HepG2 (cell line): ENCODE data around the gene GMPR. TPM values are rescaled to one million over a fixed set of nuclear protein-coding genes. Genes with fewer than 3 reads are reported as not detected.

Experiments
- ATF3 ChIP-seq: sonication (generic); formaldehyde crosslinking; IDR thresholded peaks from 2 replicates; pipeline ENCODE4 v1.4.0; 2020; ENCODE audit warnings: missing genetic modification reagents
- BHLHE40 ChIP-seq: IDR thresholded peaks from 2 replicates; pipeline ENCODE4 v1.6.1; 2011; ENCODE audit warnings: low read length, improper control_type of control experiment
- CTCF ChIP-seq: sonication (generic); formaldehyde crosslinking; IDR thresholded peaks from 2 replicates; pipeline ENCODE4 v1.5.0; 2020; ENCODE audit warnings: mild to moderate bottlenecking, missing genetic modification reagents, moderate library complexity
- FOXO1 ChIP-seq: sonication (generic); formaldehyde crosslinking; IDR thresholded peaks from 2 replicates; pipeline ENCODE4 v1.4.0; 2020; ENCODE audit warnings: missing genetic modification reagents
- FOXP4 ChIP-seq: sonication (generic); formaldehyde crosslinking; IDR thresholded peaks from 2 replicates; pipeline ENCODE4 v1.4.0; 2020; ENCODE audit warnings: missing genetic modification reagents
- LBX2 ChIP-seq: sonication (generic); formaldehyde crosslinking; IDR thresholded peaks from 2 replicates; pipeline ENCODE4 v1.5.0; 2020; ENCODE audit warnings: missing genetic modification reagents, mild to moderate bottlenecking, borderline replicate concordance
- THRA ChIP-seq: sonication (generic); formaldehyde crosslinking; IDR thresholded peaks from 2 replicates; pipeline ENCODE4 v1.4.0; 2020; ENCODE audit warnings: missing genetic modification reagents, borderline replicate concordance
- ZFY ChIP-seq: sonication (generic); formaldehyde crosslinking; IDR thresholded peaks from 2 replicates; pipeline ENCODE4 v1.4.0; 2020; ENCODE audit warnings: missing genetic modification reagents
- ZNF10 ChIP-seq: sonication (generic); formaldehyde crosslinking; IDR thresholded peaks from 2 replicates; pipeline ENCODE4 v1.4.0; 2020; ENCODE audit warnings: mild to moderate bottlenecking, low read depth, missing genetic modification reagents, borderline replicate concordance
- polyA plus RNA-seq, 8 experiments: library from polyadenylated mRNA; depleted of rRNA in 3 of 8; stranded (reverse) in 7 of 8; unstranded in 1 of 8; fragments of >200 nt; fragmentation: Illumina TruSeq in 4 of 8; extraction: Trizol in 4 of 8; gene quantifications; 2 replicates each; pipeline versions ENCODE4 v1.2.1 to v1.2.3, GENCODE V29; 2011 to 2016; ENCODE audit warnings: low read depth in 4 of 8, missing spikeins in 1 of 8, mixed read lengths in 1 of 8; ENCODE audit not compliant: insufficient read depth in 1 of 8
- total RNA-seq, 5 experiments: library from RNA; depleted of rRNA; stranded (reverse); fragments of >200 nt; fragmentation: Illumina TruSeq; extraction: Trizol; gene quantifications; 2 replicates each; pipeline ENCODE4 v1.2.3, GENCODE V29; 2016; ENCODE audit warnings: low read depth in 1 of 5

Gene GMPR
- total and polyA plus RNA-seq, 2 of the 13 experiments (the other 11 are each of a cell fraction or from before 2014, with no cell fraction given) = not detected

- no peak for TF ChIP-seq CTCF
- TF ChIP-seq ATF3 (CRISPR knock-in tag) = no peak
- no peak for TF ChIP-seq FOXO1 (CRISPR knock-in tag)
- TF ChIP-seq LBX2 (CRISPR knock-in tag) = no peak
- no peak for TF ChIP-seq BHLHE40
- no peak for TF ChIP-seq ZFY (CRISPR knock-in tag)
- no peak for TF ChIP-seq ZNF10
- TF ChIP-seq FOXP4 (CRISPR knock-in tag) = no peak
- no peak for TF ChIP-seq THRA (CRISPR knock-in tag)
- TF ChIP-seq, all 625 proteins: peak for 0
Observed at GRCh38 chr6:16271428-16271827, 33.0 kb downstream of the GMPR start (continued).
